Endodermal cell (in vitro differentiated cells): ENCODE measurements around the gene GNA12. TPM values are rescaled to one million over a fixed set of nuclear protein-coding genes. Genes with fewer than 3 reads are reported as not detected.

Experiments used
- DNase-seq: peaks from one replicate; pipeline ENCODE4 v3.0.0-alpha.2; 2017
- H3K27ac ChIP-seq: 2 replicates; pipeline ENCODE4 v1.5.1; 2013; ENCODE audit warnings: mild to moderate bottlenecking, low read depth, low read length, moderate library complexity
- H3K27me3 ChIP-seq: 2 replicates; pipeline ENCODE4 v1.6.1; 2013; ENCODE audit warnings: mild to moderate bottlenecking, low read length, moderate library complexity; ENCODE audit not compliant: insufficient read depth, control insufficient read depth, poor library complexity, severe bottlenecking
- H3K36me3 ChIP-seq: 2 replicates; pipeline ENCODE4 v1.7.0; 2013; ENCODE audit warnings: mild to moderate bottlenecking, low read length, moderate library complexity; ENCODE audit not compliant: control insufficient read depth, insufficient read depth
- H3K4me1 ChIP-seq: one replicate; pipeline ENCODE4 v1.7.0; 2013; ENCODE audit warnings: low read length; ENCODE audit not compliant: control insufficient read depth, insufficient read depth
- H3K4me3 ChIP-seq: 2 replicates; pipeline ENCODE4 v1.5.1; 2013; ENCODE audit warnings: mild to moderate bottlenecking, low read length, moderate library complexity
- H3K9ac ChIP-seq: 2 replicates; pipeline ENCODE4 v1.6.1; 2013; ENCODE audit warnings: mild to moderate bottlenecking, low read length, moderate library complexity; ENCODE audit not compliant: poor library complexity, severe bottlenecking; ENCODE audit errors: extremely low read depth
- H3K9me3 ChIP-seq: 2 replicates; pipeline ENCODE4 v1.6.1; 2013; ENCODE audit warnings: mild to moderate bottlenecking, low read length, moderate library complexity; ENCODE audit not compliant: control insufficient read depth
- H3K27ac Mint-ChIP-seq: 2 replicates; pipeline ENCODE4 v1.8.0; 2020; ENCODE audit warnings: mixed read lengths
- H3K27me3 Mint-ChIP-seq: 2 replicates; pipeline ENCODE4 v1.8.0; 2021; ENCODE audit warnings: mild to moderate bottlenecking, mixed read lengths; ENCODE audit not compliant: insufficient read depth
- H3K36me3 Mint-ChIP-seq: 2 replicates; pipeline ENCODE4 v1.8.0; 2020; ENCODE audit warnings: low read depth, mixed read lengths
- H3K4me1 Mint-ChIP-seq: 2 replicates; pipeline ENCODE4 v1.8.0; 2020; ENCODE audit warnings: mixed read lengths
- H3K4me3 Mint-ChIP-seq: 2 replicates; pipeline ENCODE4 v1.8.0; 2020; ENCODE audit warnings: mild to moderate bottlenecking, moderate library complexity, mixed read lengths
- H3K9me3 Mint-ChIP-seq: 2 replicates; pipeline ENCODE4 v1.8.0; 2020; ENCODE audit warnings: mild to moderate bottlenecking, mixed read lengths
- WGBS, 2 experiments: methylation state at CpG; one replicate each; pipeline versions ENCODE4 v1.1.5 to v1.1.7; 2013; ENCODE audit warnings: missing lambda C conversion rate in 2 of 2, mixed read lengths in 1 of 2; ENCODE audit not compliant: insufficient coverage in 1 of 2, insufficient read length in 1 of 2; 5-methylcytosine and 5-hydroxymethylcytosine counted together
- total RNA-seq, 2 donors: library from RNA; stranded (reverse); fragmentation: NEBNext Ultra II Directional in 1 of 2; extraction: Animal tissue kit (Norgen Biotek cat#: 25700) in 1 of 2; gene quantifications; 2 replicates in 1 of 2; 3 replicates in 1 of 2; pipeline ENCODE4 v1.2.1, GENCODE V29; 2021
- TF ChIP-seq, protein P1 (sequence below): fragments of 200-600 bp; sonication (generic); conservative IDR thresholded peaks from 2 replicates; pipeline ENCODE4 v1.5.0; 2021; ENCODE audit warnings: antibody characterized with exemption, mild to moderate bottlenecking

GNA12 gene
- total RNA-seq, 2 donors from 2014 or later: 55.0 to 64.7 TPM

DNA sequence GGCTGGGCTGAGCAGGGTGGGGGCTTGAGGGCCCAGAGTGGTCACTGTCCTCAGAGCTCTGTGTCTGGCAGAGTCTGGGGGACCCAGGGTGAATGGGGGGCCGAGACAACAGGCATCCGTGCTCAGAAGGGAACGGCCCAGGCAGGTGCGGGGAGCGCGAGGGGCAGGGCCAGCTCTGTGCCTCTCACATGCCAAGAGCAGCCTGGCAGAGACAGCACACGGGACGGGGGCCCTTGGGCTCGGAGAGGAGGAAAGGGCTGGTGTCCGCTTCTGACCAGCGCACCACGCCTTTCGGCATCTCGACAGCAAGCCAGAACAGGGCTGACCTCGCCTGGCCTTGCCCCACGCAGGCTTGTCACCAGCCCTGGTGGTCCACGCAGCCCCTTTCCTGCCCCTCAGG lies 142.7 kb downstream of the GNA12 start:
- Mint-ChIP-seq H3K4me3 (no peak overlapping the region), H3K27ac (no peak overlapping the region), H3K4me1 (peaks cover 3% of the 10 kb centered on the region), H3K27me3 (no peaks in the 10 kb centered on the region), H3K36me3 (no peaks in the 10 kb centered on the region), H3K9me3 (no peaks in the 10 kb centered on the region)
- no peak overlapping the region for H3K9ac ChIP-seq
- H3K27ac ChIP-seq: no peak overlapping the region
- no peak overlapping the region for H3K4me3 ChIP-seq
- 93 to 98% methylated on average over 15 to 17 of the region's 17 CpGs for whole genome bisulfite sequencing, 2 experiments
- TF ChIP-seq, protein P1, sequence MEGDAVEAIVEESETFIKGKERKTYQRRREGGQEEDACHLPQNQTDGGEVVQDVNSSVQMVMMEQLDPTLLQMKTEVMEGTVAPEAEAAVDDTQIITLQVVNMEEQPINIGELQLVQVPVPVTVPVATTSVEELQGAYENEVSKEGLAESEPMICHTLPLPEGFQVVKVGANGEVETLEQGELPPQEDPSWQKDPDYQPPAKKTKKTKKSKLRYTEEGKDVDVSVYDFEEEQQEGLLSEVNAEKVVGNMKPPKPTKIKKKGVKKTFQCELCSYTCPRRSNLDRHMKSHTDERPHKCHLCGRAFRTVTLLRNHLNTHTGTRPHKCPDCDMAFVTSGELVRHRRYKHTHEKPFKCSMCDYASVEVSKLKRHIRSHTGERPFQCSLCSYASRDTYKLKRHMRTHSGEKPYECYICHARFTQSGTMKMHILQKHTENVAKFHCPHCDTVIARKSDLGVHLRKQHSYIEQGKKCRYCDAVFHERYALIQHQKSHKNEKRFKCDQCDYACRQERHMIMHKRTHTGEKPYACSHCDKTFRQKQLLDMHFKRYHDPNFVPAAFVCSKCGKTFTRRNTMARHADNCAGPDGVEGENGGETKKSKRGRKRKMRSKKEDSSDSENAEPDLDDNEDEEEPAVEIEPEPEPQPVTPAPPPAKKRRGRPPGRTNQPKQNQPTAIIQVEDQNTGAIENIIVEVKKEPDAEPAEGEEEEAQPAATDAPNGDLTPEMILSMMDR: no peak
- no peaks in the 10 kb centered on the region for H3K27me3 ChIP-seq
- no peaks in the 10 kb centered on the region for H3K4me1 ChIP-seq
- H3K36me3 ChIP-seq: no peaks in the 10 kb centered on the region
- no peaks in the 10 kb centered on the region for H3K9me3 ChIP-seq
- no peak for DNase-seq

DNA sequence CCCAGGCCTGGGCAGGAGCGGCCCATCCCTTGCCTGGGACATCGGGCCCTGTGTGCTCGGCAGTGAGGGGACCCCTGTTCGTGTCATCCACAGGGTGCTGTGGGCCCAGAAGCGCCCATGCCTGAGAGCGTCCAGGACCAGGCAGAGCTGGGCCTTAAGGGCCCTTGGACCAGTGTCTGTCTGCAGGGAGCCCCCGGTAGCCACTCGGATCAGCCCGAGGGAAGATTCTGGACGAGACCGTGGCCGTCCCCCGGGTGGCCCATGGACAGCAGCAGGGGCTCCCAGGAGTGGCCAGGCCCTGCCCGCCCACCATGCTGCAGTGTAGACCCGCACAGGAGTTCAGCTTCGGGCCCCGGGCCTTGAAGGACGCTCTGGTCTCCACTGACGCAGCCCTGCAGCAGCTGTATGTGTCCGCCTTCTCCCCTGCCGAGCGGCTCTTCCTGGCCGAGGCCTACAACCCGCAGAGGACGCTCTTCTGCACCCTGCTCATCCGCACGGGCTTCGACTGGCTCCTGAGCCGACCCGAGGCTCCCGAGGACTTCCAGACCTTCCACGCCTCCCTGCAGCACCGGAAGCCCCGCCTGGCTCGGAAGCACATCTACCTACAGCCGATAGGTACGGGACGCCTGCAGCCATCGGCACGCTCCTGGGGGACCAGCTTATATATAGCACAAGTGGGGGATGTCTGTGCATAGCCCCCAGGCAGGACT lies 143.8 kb downstream of the GNA12 start:
- no peaks in the 10 kb centered on the region for H3K9me3 ChIP-seq
- H3K4me3 Mint-ChIP-seq: no peak overlapping the region
- H3K27ac ChIP-seq: no peak overlapping the region
- TF ChIP-seq, protein P1: no peak
- H3K27me3 ChIP-seq: no peaks in the 10 kb centered on the region
- H3K27ac Mint-ChIP-seq: no peak overlapping the region
- no peak overlapping the region for H3K9ac ChIP-seq
- 93 to 94% methylated on average over 32 to 40 of the region's 40 CpGs for WGBS, 2 experiments
- DNase-seq: no peak
- H3K4me1 Mint-ChIP-seq: no peaks in the 10 kb centered on the region
- no peaks in the 10 kb centered on the region for H3K36me3 ChIP-seq
- H3K36me3 Mint-ChIP-seq: no peaks in the 10 kb centered on the region
- no peaks in the 10 kb centered on the region for H3K4me1 ChIP-seq
- no peaks in the 10 kb centered on the region for H3K27me3 Mint-ChIP-seq
- H3K4me3 ChIP-seq: no peak overlapping the region
- H3K9me3 Mint-ChIP-seq: no peaks in the 10 kb centered on the region

DNA sequence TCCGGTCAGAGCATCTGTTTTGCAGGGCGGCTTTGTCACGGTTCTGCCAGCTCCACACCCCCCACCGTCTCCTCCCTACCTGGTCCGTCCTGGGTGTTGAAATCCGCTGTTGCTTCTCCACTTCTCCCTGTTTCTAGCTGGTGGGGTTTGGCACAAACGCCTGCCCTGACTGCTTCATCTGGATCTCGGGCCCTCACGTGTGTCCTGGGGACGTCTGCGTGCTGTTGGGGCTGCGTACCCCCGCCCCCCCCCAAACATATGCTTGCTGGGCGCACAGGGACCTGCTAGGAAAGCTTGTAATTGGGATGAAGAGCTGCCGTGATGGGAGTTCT lies 144.9 kb downstream of the GNA12 start:
- Histone ChIP-seq H3K27ac (no peak overlapping the region), H3K27me3 (no peaks in the 10 kb centered on the region), H3K4me3 (no peak overlapping the region), H3K4me1 (no peaks in the 10 kb centered on the region), H3K36me3 (no peaks in the 10 kb centered on the region), H3K9ac (no peak overlapping the region), H3K9me3 (no peaks in the 10 kb centered on the region)
- TF ChIP-seq, protein P1: no peak
- H3K9me3 Mint-ChIP-seq: no peaks in the 10 kb centered on the region
- no peak overlapping the region for H3K27ac Mint-ChIP-seq
- H3K4me3 Mint-ChIP-seq: no peak overlapping the region
- no peaks in the 10 kb centered on the region for H3K4me1 Mint-ChIP-seq
- no peaks in the 10 kb centered on the region for H3K36me3 Mint-ChIP-seq
- 87 to 95% methylated on average over 6 to 15 of the region's 15 CpGs for WGBS, 2 experiments
- no peak for DNase-seq
- no peaks in the 10 kb centered on the region for H3K27me3 Mint-ChIP-seq
